MCF 10A (cell line): Measurements from ENCODE around the gene RIIAD1. TPM values are rescaled to one million over a fixed set of nuclear protein-coding genes. Genes with fewer than 3 reads are reported as not detected.

ENCODE experiments used
- BruUV-seq: library from RNA; stranded (reverse); fragments of 400-500 nt; replicated peaks from 2 replicates; lab custom pipeline; 2021; lab: Mats Ljungman, UMichigan
- CTCF ChIA-PET: fragments of 300-600 bp; sonication (Branson Sonifier 250); formaldehyde crosslinking; extraction: SDS; loops from one replicate; lab custom pipeline; 2021; ENCODE audit warnings: antibody characterized with exemption, inconsistent platforms; lab: Yijun Ruan, JAX
- POLR2A ChIA-PET: fragments of 300-600, 350-650 bp; sonication (Branson Sonifier 250); formaldehyde crosslinking; extraction: SDS; loops from one replicate; lab custom pipeline; 2020; ENCODE audit warnings: antibody characterized with exemption, inconsistent platforms; lab: Yijun Ruan, JAX
- DNase-seq: peaks from one replicate; pipeline ENCODE4 v3.0.0-alpha.2; 2018; ENCODE audit not compliant: unreplicated experiment
- H3K27ac Mint-ChIP-seq: one replicate; pipeline ENCODE4 v1.8.0; 2022; ENCODE audit warnings: mild to moderate bottlenecking, low read depth, mixed read lengths; ENCODE audit not compliant: unreplicated experiment
- H3K27me3 Mint-ChIP-seq: one replicate; pipeline ENCODE4 v1.8.0; 2022; ENCODE audit warnings: mixed read lengths; ENCODE audit not compliant: insufficient read depth, unreplicated experiment
- H3K36me3 Mint-ChIP-seq: one replicate; pipeline ENCODE4 v1.8.0; 2022; ENCODE audit warnings: mild to moderate bottlenecking, moderate library complexity, mixed read lengths; ENCODE audit not compliant: insufficient read depth, unreplicated experiment
- H3K4me1 Mint-ChIP-seq: one replicate; pipeline ENCODE4 v1.8.0; 2022; ENCODE audit warnings: mixed read lengths; ENCODE audit not compliant: insufficient read depth, unreplicated experiment
- H3K4me3 Mint-ChIP-seq: one replicate; pipeline ENCODE4 v1.8.0; 2022; ENCODE audit warnings: mild to moderate bottlenecking, moderate library complexity, mixed read lengths; ENCODE audit not compliant: unreplicated experiment
- H3K9me3 Mint-ChIP-seq: one replicate; pipeline ENCODE4 v1.8.0; 2022; ENCODE audit warnings: mixed read lengths; ENCODE audit not compliant: unreplicated experiment
- intact Hi-C: fragments of 100-400 bp; cut with micrococcal nuclease; formaldehyde crosslinking; loops from 2 replicates; pipeline ENCODE4 v1.14.1; 2022
- total RNA-seq: library from RNA; stranded (reverse); gene quantifications from 2 replicates; pipeline ENCODE4 v1.2.3, GENCODE V29; 2022
- TF ChIP-seq, protein P1 (sequence below): fragments of 200-600 bp; IDR thresholded peaks from one replicate; pipeline ENCODE4 v1.8.0; 2022; ENCODE audit warnings: antibody characterized with exemption, mild to moderate bottlenecking; ENCODE audit not compliant: unreplicated experiment

RIIAD1 gene
- total RNA-seq, 1 experiment from 2014 or later = not detected

- intact Hi-C loops = loop anchor here (10.0 kb wide), 1 partner anchor 542 kb away; the partner anchor contains the start of genes PIP5K1A and VPS72
- ChIA-PET POLR2A (no interaction called here), CTCF (interaction anchor here (0.7 to 4.1 kb wide), 6 partner anchors 20 to 292 kb away, joined by 3 to 24 read pairs (median 4); no protein-coding TSS in a partner anchor)
- Mint-ChIP-seq H3K4me1 (peaks cover 7% of the 10 kb centered on the region), H3K27ac (no peak overlapping the region), H3K9me3 (peaks cover 9% of the 10 kb centered on the region), H3K36me3 (no peaks in the 10 kb centered on the region), H3K4me3 (no peak overlapping the region), H3K27me3 (peaks cover 14% of the 10 kb centered on the region)
- DNase-seq = no peak
- no TSS peak for BruUV-seq
- TF ChIP-seq, protein P1, sequence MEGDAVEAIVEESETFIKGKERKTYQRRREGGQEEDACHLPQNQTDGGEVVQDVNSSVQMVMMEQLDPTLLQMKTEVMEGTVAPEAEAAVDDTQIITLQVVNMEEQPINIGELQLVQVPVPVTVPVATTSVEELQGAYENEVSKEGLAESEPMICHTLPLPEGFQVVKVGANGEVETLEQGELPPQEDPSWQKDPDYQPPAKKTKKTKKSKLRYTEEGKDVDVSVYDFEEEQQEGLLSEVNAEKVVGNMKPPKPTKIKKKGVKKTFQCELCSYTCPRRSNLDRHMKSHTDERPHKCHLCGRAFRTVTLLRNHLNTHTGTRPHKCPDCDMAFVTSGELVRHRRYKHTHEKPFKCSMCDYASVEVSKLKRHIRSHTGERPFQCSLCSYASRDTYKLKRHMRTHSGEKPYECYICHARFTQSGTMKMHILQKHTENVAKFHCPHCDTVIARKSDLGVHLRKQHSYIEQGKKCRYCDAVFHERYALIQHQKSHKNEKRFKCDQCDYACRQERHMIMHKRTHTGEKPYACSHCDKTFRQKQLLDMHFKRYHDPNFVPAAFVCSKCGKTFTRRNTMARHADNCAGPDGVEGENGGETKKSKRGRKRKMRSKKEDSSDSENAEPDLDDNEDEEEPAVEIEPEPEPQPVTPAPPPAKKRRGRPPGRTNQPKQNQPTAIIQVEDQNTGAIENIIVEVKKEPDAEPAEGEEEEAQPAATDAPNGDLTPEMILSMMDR = no peak
These were observed 15.7 kb downstream of the RIIAD1 start for GRCh38 chr1:151737026-151737425.

- intact Hi-C loops = loop anchor here (10.0 kb wide), 1 partner anchor 543 kb away; the partner anchor contains the start of genes PIP5K1A and VPS72
- BruUV-seq = no TSS peak
- ChIA-PET CTCF (interaction anchor here (0.7 to 4.1 kb wide), 9 partner anchors 20 to 292 kb away, joined by 3 to 24 read pairs (median 4); no protein-coding TSS in a partner anchor), POLR2A (no interaction called here)
- Mint-ChIP-seq H3K4me1 (peaks cover 7% of the 10 kb centered on the region), H3K9me3 (peaks cover 9% of the 10 kb centered on the region), H3K36me3 (no peaks in the 10 kb centered on the region), H3K4me3 (no peak overlapping the region), H3K27ac (no peak overlapping the region), H3K27me3 (peaks cover 14% of the 10 kb centered on the region)
- TF ChIP-seq, protein P1 = no peak
- DNase-seq = no peak
These were observed 16.2 kb downstream of the RIIAD1 start for GRCh38 chr1:151737479-151737878.

- Mint-ChIP-seq H3K27me3 (peaks cover 30% of the 10 kb centered on the region), H3K4me1 (peaks cover 6% of the 10 kb centered on the region), H3K27ac (no peak overlapping the region), H3K36me3 (no peaks in the 10 kb centered on the region), H3K9me3 (peaks cover 9% of the 10 kb centered on the region), H3K4me3 (no peak overlapping the region)
- BruUV-seq = no TSS peak
- POLR2A ChIA-PET = interaction anchor here (0.6 to 1.1 kb wide), 3 partner anchors 24 to 284 kb away, joined by 3 read pairs; partner anchors contain the start of gene MRPL9
- intact Hi-C loops = loop anchor here (10.0 kb wide), 1 partner anchor 545 kb away; the partner anchor contains the start of genes PIP5K1A and VPS72
- DNase-seq = no peak
- TF ChIP-seq, protein P1 = no peak
- CTCF ChIA-PET = interaction anchor here (0.6 to 4.1 kb wide), 3 partner anchors 88 to 292 kb away, joined by 3 to 24 read pairs (median 5); no protein-coding TSS in a partner anchor
These were observed 18.5 kb downstream of the RIIAD1 start for GRCh38 chr1:151739590-151740355.

- intact Hi-C loops = no loop called here
- peaks cover 6% of the 10 kb centered on the region for H3K9me3 Mint-ChIP-seq
- peaks cover 47% of the 10 kb centered on the region for H3K27me3 Mint-ChIP-seq
- no peaks in the 10 kb centered on the region for H3K36me3 Mint-ChIP-seq
- TF ChIP-seq, protein P1 = no peak
- no peak for DNase-seq
- H3K4me3 Mint-ChIP-seq = no peak overlapping the region
- H3K4me1 Mint-ChIP-seq = no peaks in the 10 kb centered on the region
- POLR2A ChIA-PET = interaction anchor here (0.7 kb wide), 1 partner anchor 86 kb away, joined by 3 read pairs; no protein-coding TSS in a partner anchor
- CTCF ChIA-PET = interaction anchor here (0.6 to 1.6 kb wide), 5 partner anchors 9 to 391 kb away, joined by 3 to 5 read pairs (median 3); partner anchors contain the start of gene C2CD4D
- no peak overlapping the region for H3K27ac Mint-ChIP-seq
- BruUV-seq = no TSS peak
These were observed 20.2 kb downstream of the RIIAD1 start for GRCh38 chr1:151741516-151741915.
